K562 (cell line): ENCODE measurements around the gene PLEKHN1. TPM values are rescaled to one million over a fixed set of nuclear protein-coding genes. Genes with fewer than 3 reads are reported as not detected.

Experiments used
- E2F1 ChIP-seq: sonication (generic); formaldehyde crosslinking; IDR thresholded peaks from 2 replicates; pipeline ENCODE4 v1.8.1; 2023; ENCODE audit warnings: mild to moderate bottlenecking, missing genetic modification reagents, moderate library complexity
- ELF1 ChIP-seq: fragments of 200-800 bp; sonication (Bioruptor generic); IDR thresholded peaks from 2 replicates; pipeline ENCODE4 v1.6.1; 2016; ENCODE audit warnings: missing genetic modification characterization, missing compliant biosample characterization
- HDAC8 ChIP-seq: fragments of 450-650 bp; IDR thresholded peaks from 2 replicates; pipeline ENCODE4 v1.6.1; 2016; ENCODE audit warnings: mild to moderate bottlenecking, missing genetic modification characterization, moderate library complexity, missing compliant biosample characterization
- HLTF ChIP-seq: fragments of 450-650 bp; IDR thresholded peaks from 2 replicates; pipeline ENCODE4 v1.6.1; 2016
- JUN ChIP-seq, 2 experiments: sonication (generic) in 1 of 2; formaldehyde crosslinking in 1 of 2; IDR thresholded peaks; 2 replicates each; pipeline versions ENCODE4 v1.6.1 to v1.8.0; 2012 to 2022; ENCODE audit warnings: borderline replicate concordance in 2 of 2, mild to moderate bottlenecking in 2 of 2, improper control_type of control experiment in 1 of 2, low read depth in 1 of 2, low read length in 1 of 2, missing genetic modification reagents in 1 of 2
- LEF1 ChIP-seq: fragments of 450-650 bp; IDR thresholded peaks from 2 replicates; pipeline ENCODE4 v1.6.1; 2016; ENCODE audit warnings: mild to moderate bottlenecking
- MAFK ChIP-seq: IDR thresholded peaks from 2 replicates; pipeline ENCODE4 v1.6.1; 2011; ENCODE audit warnings: low read length, improper control_type of control experiment
- MED1 ChIP-seq: sonication (generic); formaldehyde crosslinking; IDR thresholded peaks from 2 replicates; pipeline ENCODE4 v1.8.1; 2023; ENCODE audit warnings: missing genetic modification reagents, borderline replicate concordance
- NCOR1 ChIP-seq: fragments of 450-650 bp; IDR thresholded peaks from 2 replicates; pipeline ENCODE4 v1.6.1; 2016; ENCODE audit warnings: mild to moderate bottlenecking, moderate library complexity
- NR2F6 ChIP-seq: fragments of 450-650 bp; formaldehyde crosslinking; IDR thresholded peaks from 2 replicates; pipeline ENCODE4 v1.4.0; 2020; ENCODE audit warnings: mild to moderate bottlenecking
- SPI1 ChIP-seq: IDR thresholded peaks from 2 replicates; pipeline ENCODE4 v1.6.1; 2011; ENCODE audit warnings: low read depth, low read length, control low read depth, borderline replicate concordance
- STAG1 ChIP-seq: sonication (generic); formaldehyde crosslinking; IDR thresholded peaks from 2 replicates; pipeline ENCODE4 v1.5.0; 2020; ENCODE audit warnings: missing genetic modification reagents, borderline replicate concordance
- TCFL5 ChIP-seq: fragments of 250-450 bp; sonication (Bioruptor Pico); conservative IDR thresholded peaks from 2 replicates; pipeline ENCODE4 v1.6.1; 2021; ENCODE audit warnings: mild to moderate bottlenecking, moderate library complexity, matching md5 sums
- THAP12 ChIP-seq: fragments of 250-450 bp; sonication (Bioruptor Pico); IDR thresholded peaks from 2 replicates; pipeline ENCODE4 v1.9.0; 2021; ENCODE audit warnings: mild to moderate bottlenecking, inconsistent platforms
- ZKSCAN3 ChIP-seq: fragments of 250-450 bp; sonication (Bioruptor Pico); IDR thresholded peaks from 2 replicates; pipeline ENCODE4 v1.4.0; 2020
- ZNF146 ChIP-seq: IDR thresholded peaks from one replicate; pipeline ENCODE4 v1.6.1; 2018; ENCODE audit warnings: missing compliant biosample characterization; ENCODE audit not compliant: unreplicated experiment
- ZNF175 ChIP-seq: fragments of 200-800 bp; sonication (Bioruptor generic); IDR thresholded peaks from 2 replicates; pipeline ENCODE4 v1.6.1; 2016; ENCODE audit warnings: low read depth, mild to moderate bottlenecking, missing genetic modification characterization, missing compliant biosample characterization
- ZNF263 ChIP-seq: sonication (generic); formaldehyde crosslinking; IDR thresholded peaks from 2 replicates; pipeline ENCODE4 v1.8.0; 2022; ENCODE audit warnings: mild to moderate bottlenecking, missing genetic modification reagents, borderline replicate concordance
- ZNF507 ChIP-seq: conservative IDR thresholded peaks from 2 replicates; pipeline ENCODE4 v1.6.1; 2017; ENCODE audit warnings: missing genetic modification characterization, missing compliant biosample characterization
- ZNF592 ChIP-seq: fragments of 450-650 bp; IDR thresholded peaks from 2 replicates; pipeline ENCODE4 v1.6.1; 2017; ENCODE audit warnings: antibody characterized with exemption, mild to moderate bottlenecking
- polyA plus RNA-seq, 8 experiments: library from polyadenylated mRNA; depleted of rRNA in 4 of 8; stranded (reverse) in 5 of 8; unstranded in 3 of 8; fragments of >200 nt; fragmentation: Nextera tagmentation in 2 of 8; fragmentation: Illumina TruSeq in 1 of 8; extraction: Ambion mirVana in 2 of 8; extraction: Trizol in 1 of 8; gene quantifications; 2 replicates each; pipeline versions ENCODE4 v1.2.1 to v1.2.3, GENCODE V29; 2011 to 2014; ENCODE audit warnings: inconsistent platforms in 1 of 8, missing spikeins in 1 of 8
- total RNA-seq, 7 experiments: library from RNA; depleted of rRNA in 6 of 7; stranded (reverse); fragments of >200 nt in 6 of 7; fragmentation: Illumina TruSeq in 2 of 7; extraction: Trizol in 2 of 7; gene quantifications; 2 replicates each; pipeline versions ENCODE4 v1.2.1 to v1.2.3, GENCODE V29; 2011 to 2021; ENCODE audit warnings: low replicate concordance in 1 of 7

Gene PLEKHN1
- total and polyA plus RNA-seq, 9 of the 15 experiments (the other 6 are each of a cell fraction or from before 2014, with no cell fraction given) = 0.07 to 1.5 (median 0.13) TPM; not detected in 2

GRCh38 chr1:999725-1000356, 33.6 kb downstream of the PLEKHN1 start, which contains the start of gene HES4 (continued):
- no peak for TF ChIP-seq SPI1
- peak; percentile 67; the same call in 1 of the 2 replicates for TF ChIP-seq NR2F6 (CRISPR knock-in tag)
- TF ChIP-seq ELF1 (tag) = no peak
- TF ChIP-seq NCOR1 = peak; percentile 22; the same call in 1 of the 2 replicates
- TF ChIP-seq MED1 (CRISPR knock-in tag) = no peak
- no peak for TF ChIP-seq ZNF507 (tag)
- TF ChIP-seq HLTF = no peak
- TF ChIP-seq LEF1 = no peak
- TF ChIP-seq STAG1 (CRISPR knock-in tag) = no peak
- no peak for TF ChIP-seq TCFL5 (CRISPR knock-in tag)
- TF ChIP-seq THAP12 (CRISPR knock-in tag) = peak; percentile 90
- no peak for TF ChIP-seq HDAC8 (tag)
- TF ChIP-seq ZNF175 (CRISPR knock-in tag) = 0 out of 2 replicates have a peak, but pooled peaks have one; percentile 39
- no peak for TF ChIP-seq ZNF146 (CRISPR knock-in tag)
- no peak for TF ChIP-seq ZKSCAN3 (CRISPR knock-in tag)
- no peak for TF ChIP-seq MAFK
- peak; percentile 32 for TF ChIP-seq ZNF592
- TF ChIP-seq E2F1 (CRISPR knock-in tag) = peak; percentile 83; the same call in 1 of the 2 replicates
- peak; percentile 16; the same call in 1 of the 2 replicates for TF ChIP-seq JUN (IDR thresholded peaks at IDR 0.05; ENCODE audit: borderline replicate concordance, low read depth, low read length)
- no peak for TF ChIP-seq JUN (CRISPR knock-in tag; IDR thresholded peaks at IDR 0.05; ENCODE audit: borderline replicate concordance)
- no peak for TF ChIP-seq ZNF263
